Endodermal cell (in vitro differentiated cells): ENCODE results near the gene RAB3B. TPM values are rescaled to one million over a fixed set of nuclear protein-coding genes. Genes with fewer than 3 reads are reported as not detected.

Source experiments
- DNase-seq: peaks from one replicate; pipeline ENCODE4 v3.0.0-alpha.2; 2017
- H3K27ac ChIP-seq: 2 replicates; pipeline ENCODE4 v1.5.1; 2013; ENCODE audit warnings: mild to moderate bottlenecking, low read depth, low read length, moderate library complexity
- H3K27me3 ChIP-seq: 2 replicates; pipeline ENCODE4 v1.6.1; 2013; ENCODE audit warnings: mild to moderate bottlenecking, low read length, moderate library complexity; ENCODE audit not compliant: insufficient read depth, control insufficient read depth, poor library complexity, severe bottlenecking
- H3K36me3 ChIP-seq: 2 replicates; pipeline ENCODE4 v1.7.0; 2013; ENCODE audit warnings: mild to moderate bottlenecking, low read length, moderate library complexity; ENCODE audit not compliant: control insufficient read depth, insufficient read depth
- H3K4me1 ChIP-seq: one replicate; pipeline ENCODE4 v1.7.0; 2013; ENCODE audit warnings: low read length; ENCODE audit not compliant: control insufficient read depth, insufficient read depth
- H3K4me3 ChIP-seq: 2 replicates; pipeline ENCODE4 v1.5.1; 2013; ENCODE audit warnings: mild to moderate bottlenecking, low read length, moderate library complexity
- H3K9ac ChIP-seq: 2 replicates; pipeline ENCODE4 v1.6.1; 2013; ENCODE audit warnings: mild to moderate bottlenecking, low read length, moderate library complexity; ENCODE audit not compliant: poor library complexity, severe bottlenecking; ENCODE audit errors: extremely low read depth
- H3K9me3 ChIP-seq: 2 replicates; pipeline ENCODE4 v1.6.1; 2013; ENCODE audit warnings: mild to moderate bottlenecking, low read length, moderate library complexity; ENCODE audit not compliant: control insufficient read depth
- H3K27ac Mint-ChIP-seq: 2 replicates; pipeline ENCODE4 v1.8.0; 2020; ENCODE audit warnings: mixed read lengths
- H3K27me3 Mint-ChIP-seq: 2 replicates; pipeline ENCODE4 v1.8.0; 2021; ENCODE audit warnings: mild to moderate bottlenecking, mixed read lengths; ENCODE audit not compliant: insufficient read depth
- H3K36me3 Mint-ChIP-seq: 2 replicates; pipeline ENCODE4 v1.8.0; 2020; ENCODE audit warnings: low read depth, mixed read lengths
- H3K4me1 Mint-ChIP-seq: 2 replicates; pipeline ENCODE4 v1.8.0; 2020; ENCODE audit warnings: mixed read lengths
- H3K4me3 Mint-ChIP-seq: 2 replicates; pipeline ENCODE4 v1.8.0; 2020; ENCODE audit warnings: mild to moderate bottlenecking, moderate library complexity, mixed read lengths
- H3K9me3 Mint-ChIP-seq: 2 replicates; pipeline ENCODE4 v1.8.0; 2020; ENCODE audit warnings: mild to moderate bottlenecking, mixed read lengths
- WGBS, 2 experiments: methylation state at CpG; one replicate each; pipeline versions ENCODE4 v1.1.5 to v1.1.7; 2013; ENCODE audit warnings: missing lambda C conversion rate in 2 of 2, mixed read lengths in 1 of 2; ENCODE audit not compliant: insufficient coverage in 1 of 2, insufficient read length in 1 of 2; 5-methylcytosine and 5-hydroxymethylcytosine counted together
- total RNA-seq, 2 donors: library from RNA; stranded (reverse); fragmentation: NEBNext Ultra II Directional in 1 of 2; extraction: Animal tissue kit (Norgen Biotek cat#: 25700) in 1 of 2; gene quantifications; 2 replicates in 1 of 2; 3 replicates in 1 of 2; pipeline ENCODE4 v1.2.1, GENCODE V29; 2021
- TF ChIP-seq, protein P1 (sequence below): fragments of 200-600 bp; sonication (generic); conservative IDR thresholded peaks from 2 replicates; pipeline ENCODE4 v1.5.0; 2021; ENCODE audit warnings: antibody characterized with exemption, mild to moderate bottlenecking

The RAB3B gene
- total RNA-seq, 2 donors from 2014 or later = 58.1 to 66.0 TPM

DNA sequence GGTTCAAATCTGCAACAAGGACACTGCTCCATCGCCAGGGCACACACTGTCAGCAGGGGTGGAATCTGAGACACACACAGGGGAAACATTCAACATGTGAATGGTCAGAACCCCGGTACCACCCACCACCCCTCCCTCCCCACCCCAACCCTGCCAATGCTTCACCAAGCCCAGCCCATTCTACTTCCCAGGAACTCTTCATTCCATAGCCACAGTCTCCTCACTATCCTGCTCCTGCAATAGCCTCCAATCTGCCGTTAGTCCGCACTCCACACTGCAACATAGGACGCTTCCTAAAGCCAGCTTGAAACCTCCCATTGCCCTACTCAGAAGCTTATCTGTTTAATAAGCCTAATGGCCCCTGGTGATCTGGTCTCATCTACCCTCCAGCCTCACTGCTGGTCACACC lies 7.5 kb upstream of the RAB3B start:
- Histone ChIP-seq H3K27ac (no peak overlapping the region), H3K9ac (no peak overlapping the region), H3K4me1 (peaks cover 11% of the 10 kb centered on the region), H3K9me3 (no peaks in the 10 kb centered on the region), H3K27me3 (no peaks in the 10 kb centered on the region), H3K36me3 (no peaks in the 10 kb centered on the region), H3K4me3 (no peak overlapping the region)
- Mint-ChIP-seq H3K4me3 (no peak overlapping the region), H3K27me3 (peaks cover 3% of the 10 kb centered on the region), H3K4me1 (peaks cover 19% of the 10 kb centered on the region), H3K9me3 (no peaks in the 10 kb centered on the region), H3K36me3 (no peaks in the 10 kb centered on the region), H3K27ac (no peak overlapping the region)
- WGBS, 2 experiments = 46 to 52% methylated on average over 4 to 5 of the region's 5 CpGs
- peak; percentile 67 for DNase-seq
- TF ChIP-seq, protein P1, sequence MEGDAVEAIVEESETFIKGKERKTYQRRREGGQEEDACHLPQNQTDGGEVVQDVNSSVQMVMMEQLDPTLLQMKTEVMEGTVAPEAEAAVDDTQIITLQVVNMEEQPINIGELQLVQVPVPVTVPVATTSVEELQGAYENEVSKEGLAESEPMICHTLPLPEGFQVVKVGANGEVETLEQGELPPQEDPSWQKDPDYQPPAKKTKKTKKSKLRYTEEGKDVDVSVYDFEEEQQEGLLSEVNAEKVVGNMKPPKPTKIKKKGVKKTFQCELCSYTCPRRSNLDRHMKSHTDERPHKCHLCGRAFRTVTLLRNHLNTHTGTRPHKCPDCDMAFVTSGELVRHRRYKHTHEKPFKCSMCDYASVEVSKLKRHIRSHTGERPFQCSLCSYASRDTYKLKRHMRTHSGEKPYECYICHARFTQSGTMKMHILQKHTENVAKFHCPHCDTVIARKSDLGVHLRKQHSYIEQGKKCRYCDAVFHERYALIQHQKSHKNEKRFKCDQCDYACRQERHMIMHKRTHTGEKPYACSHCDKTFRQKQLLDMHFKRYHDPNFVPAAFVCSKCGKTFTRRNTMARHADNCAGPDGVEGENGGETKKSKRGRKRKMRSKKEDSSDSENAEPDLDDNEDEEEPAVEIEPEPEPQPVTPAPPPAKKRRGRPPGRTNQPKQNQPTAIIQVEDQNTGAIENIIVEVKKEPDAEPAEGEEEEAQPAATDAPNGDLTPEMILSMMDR = no peak

GRCh38 chr1:51989582-51990477 lies 670 bp downstream of the RAB3B start:
- Histone ChIP-seq H3K4me1 (peaks cover 3% of the 10 kb centered on the region), H3K9me3 (no peaks in the 10 kb centered on the region), H3K4me3 (peak overlapping the region; percentile 86), H3K36me3 (peaks cover 9% of the 10 kb centered on the region), H3K27ac (no peak overlapping the region), H3K27me3 (peaks cover 10% of the 10 kb centered on the region), H3K9ac (peak overlapping the region; percentile 34)
- DNase-seq = peak; percentile 76
- Mint-ChIP-seq H3K36me3 (peaks cover 18% of the 10 kb centered on the region), H3K4me1 (peaks cover 20% of the 10 kb centered on the region), H3K27ac (no peak overlapping the region), H3K4me3 (peak overlapping the region; percentile 78), H3K9me3 (no peaks in the 10 kb centered on the region), H3K27me3 (peaks cover 23% of the 10 kb centered on the region)
- TF ChIP-seq, protein P1 = no peak
- WGBS, 2 experiments = 3 to 23% methylated on average over 8 to 39 of the region's 47 CpGs

GRCh38 chr1:51988254-51988653 lies 2.2 kb downstream of the RAB3B start:
- no peaks in the 10 kb centered on the region for H3K9me3 Mint-ChIP-seq
- TF ChIP-seq, protein P1 = no peak
- DNase-seq = no peak
- Histone ChIP-seq H3K4me1 (peaks cover 3% of the 10 kb centered on the region), H3K36me3 (peaks cover 13% of the 10 kb centered on the region), H3K9ac (no peak overlapping the region), H3K27me3 (peaks cover 10% of the 10 kb centered on the region), H3K27ac (no peak overlapping the region), H3K4me3 (peak overlapping the region; percentile 86), H3K9me3 (no peaks in the 10 kb centered on the region)
- H3K27me3 Mint-ChIP-seq = peaks cover 23% of the 10 kb centered on the region
- no peak overlapping the region for H3K27ac Mint-ChIP-seq
- H3K4me1 Mint-ChIP-seq = peaks cover 20% of the 10 kb centered on the region
- peak overlapping the region; percentile 78 for H3K4me3 Mint-ChIP-seq
- peaks cover 25% of the 10 kb centered on the region for H3K36me3 Mint-ChIP-seq
